ENCODE measurements around the gene GIMAP1.

GRCh38 chr7:150738092-150738491, 21.7 kb downstream of the GIMAP1 start:
- TF ChIP-seq MAX (CRISPR knock-in tag; IDR thresholded peaks at IDR 0.05) (no peak), ATF2 (CRISPR knock-in tag; IDR thresholded peaks at IDR 0.05; ENCODE audit: borderline replicate concordance, low read depth) (no peak), CTCF (IDR thresholded peaks at IDR 0.05) (no peak), RELA (CRISPR knock-in tag; IDR thresholded peaks at IDR 0.05; ENCODE audit: borderline replicate concordance) (no peak), TCF7 (CRISPR knock-in tag; IDR thresholded peaks at IDR 0.05; ENCODE audit: low read depth) (no peak), GTF2I (CRISPR knock-in tag; conservative IDR thresholded peaks at IDR 0.05) (no peak), ESRRA (CRISPR knock-in tag; IDR thresholded peaks at IDR 0.05; ENCODE audit: borderline replicate concordance) (no peak), FOXJ3 (CRISPR knock-in tag; IDR thresholded peaks at IDR 0.05; ENCODE audit: borderline replicate concordance) (no peak), SP1 (CRISPR knock-in tag; conservative IDR thresholded peaks at IDR 0.05) (no peak), IRF2 (CRISPR knock-in tag; IDR thresholded peaks at IDR 0.05; ENCODE audit: borderline replicate concordance, low read depth) (no peak), CBFB (CRISPR knock-in tag; IDR thresholded peaks at IDR 0.05; ENCODE audit: low read depth) (no peak), CREB1 (CRISPR knock-in tag; IDR thresholded peaks at IDR 0.05) (no peak), JUN (CRISPR knock-in tag; IDR thresholded peaks at IDR 0.05) (no peak), JAZF1 (CRISPR knock-in tag; IDR thresholded peaks at IDR 0.05) (no peak)

Measured in WTC11 (cell line).